Hippocampal formation (tissue), 2 donors: ENCODE data around the gene HELZ.
"Not testable (repeated sequence)": the region's sequence is repeated elsewhere in the genome, so short reads cannot be mapped to it uniquely, and the experiment has no call there.

Experiments used
- DNase-seq, 2 donors: peaks; one replicate each; lab custom pipeline; 2025; lab: John Stamatoyannopoulos, UW

Gene HELZ, protein sequence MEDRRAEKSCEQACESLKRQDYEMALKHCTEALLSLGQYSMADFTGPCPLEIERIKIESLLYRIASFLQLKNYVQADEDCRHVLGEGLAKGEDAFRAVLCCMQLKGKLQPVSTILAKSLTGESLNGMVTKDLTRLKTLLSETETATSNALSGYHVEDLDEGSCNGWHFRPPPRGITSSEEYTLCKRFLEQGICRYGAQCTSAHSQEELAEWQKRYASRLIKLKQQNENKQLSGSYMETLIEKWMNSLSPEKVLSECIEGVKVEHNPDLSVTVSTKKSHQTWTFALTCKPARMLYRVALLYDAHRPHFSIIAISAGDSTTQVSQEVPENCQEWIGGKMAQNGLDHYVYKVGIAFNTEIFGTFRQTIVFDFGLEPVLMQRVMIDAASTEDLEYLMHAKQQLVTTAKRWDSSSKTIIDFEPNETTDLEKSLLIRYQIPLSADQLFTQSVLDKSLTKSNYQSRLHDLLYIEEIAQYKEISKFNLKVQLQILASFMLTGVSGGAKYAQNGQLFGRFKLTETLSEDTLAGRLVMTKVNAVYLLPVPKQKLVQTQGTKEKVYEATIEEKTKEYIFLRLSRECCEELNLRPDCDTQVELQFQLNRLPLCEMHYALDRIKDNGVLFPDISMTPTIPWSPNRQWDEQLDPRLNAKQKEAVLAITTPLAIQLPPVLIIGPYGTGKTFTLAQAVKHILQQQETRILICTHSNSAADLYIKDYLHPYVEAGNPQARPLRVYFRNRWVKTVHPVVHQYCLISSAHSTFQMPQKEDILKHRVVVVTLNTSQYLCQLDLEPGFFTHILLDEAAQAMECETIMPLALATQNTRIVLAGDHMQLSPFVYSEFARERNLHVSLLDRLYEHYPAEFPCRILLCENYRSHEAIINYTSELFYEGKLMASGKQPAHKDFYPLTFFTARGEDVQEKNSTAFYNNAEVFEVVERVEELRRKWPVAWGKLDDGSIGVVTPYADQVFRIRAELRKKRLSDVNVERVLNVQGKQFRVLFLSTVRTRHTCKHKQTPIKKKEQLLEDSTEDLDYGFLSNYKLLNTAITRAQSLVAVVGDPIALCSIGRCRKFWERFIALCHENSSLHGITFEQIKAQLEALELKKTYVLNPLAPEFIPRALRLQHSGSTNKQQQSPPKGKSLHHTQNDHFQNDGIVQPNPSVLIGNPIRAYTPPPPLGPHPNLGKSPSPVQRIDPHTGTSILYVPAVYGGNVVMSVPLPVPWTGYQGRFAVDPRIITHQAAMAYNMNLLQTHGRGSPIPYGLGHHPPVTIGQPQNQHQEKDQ (N-terminal part only)

DNA sequence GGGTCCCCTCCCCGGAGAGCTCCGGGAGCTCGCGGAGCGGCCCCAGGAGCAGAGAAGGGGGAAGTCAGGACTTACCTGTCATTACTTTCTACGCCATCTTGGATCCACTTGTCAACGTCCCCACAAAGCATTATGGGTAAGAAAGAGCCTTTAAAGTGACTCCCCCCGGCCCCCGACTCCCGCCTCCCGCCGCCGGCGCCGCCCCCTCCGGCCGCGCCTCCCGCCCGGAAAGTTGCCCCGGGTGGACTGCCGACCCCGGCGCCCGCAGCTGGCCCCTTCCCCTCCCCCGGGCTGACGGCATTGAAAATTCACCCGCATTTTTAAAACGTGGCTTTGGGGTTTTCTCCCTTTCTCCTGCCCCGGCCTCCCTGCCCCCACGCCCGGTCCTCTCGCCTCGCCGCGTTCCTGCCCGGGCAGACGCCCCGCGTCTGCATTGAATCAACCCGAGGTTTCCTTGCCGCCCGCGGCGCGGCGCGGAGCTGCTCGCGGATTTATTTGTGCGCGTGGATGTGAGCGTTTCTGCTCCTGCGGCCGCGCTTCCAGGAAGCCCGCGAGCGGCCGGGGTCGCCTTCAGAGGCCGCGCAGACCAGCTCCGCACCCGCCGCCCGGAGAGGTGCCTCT, at the start of gene HELZ:
TSS of gene HELZ (minus strand) at position 124 of the 621 bp plus-strand sequence. CDS start 26,392 bp downstream, outside the sequence.
- DNase-seq, result peak; percentile 57 to 68

GRCh38 chr17:67293251-67294203, 48.5 kb upstream of the HELZ start:
- peak; percentile 7 to 9 for DNase-seq

GRCh38 chr17:67290711-67291291, 45.8 kb upstream of the HELZ start:
- DNase-seq, result no peak

GRCh38 chr17:67290244-67290643, 45.2 kb upstream of the HELZ start:
- no peak for DNase-seq

DNA sequence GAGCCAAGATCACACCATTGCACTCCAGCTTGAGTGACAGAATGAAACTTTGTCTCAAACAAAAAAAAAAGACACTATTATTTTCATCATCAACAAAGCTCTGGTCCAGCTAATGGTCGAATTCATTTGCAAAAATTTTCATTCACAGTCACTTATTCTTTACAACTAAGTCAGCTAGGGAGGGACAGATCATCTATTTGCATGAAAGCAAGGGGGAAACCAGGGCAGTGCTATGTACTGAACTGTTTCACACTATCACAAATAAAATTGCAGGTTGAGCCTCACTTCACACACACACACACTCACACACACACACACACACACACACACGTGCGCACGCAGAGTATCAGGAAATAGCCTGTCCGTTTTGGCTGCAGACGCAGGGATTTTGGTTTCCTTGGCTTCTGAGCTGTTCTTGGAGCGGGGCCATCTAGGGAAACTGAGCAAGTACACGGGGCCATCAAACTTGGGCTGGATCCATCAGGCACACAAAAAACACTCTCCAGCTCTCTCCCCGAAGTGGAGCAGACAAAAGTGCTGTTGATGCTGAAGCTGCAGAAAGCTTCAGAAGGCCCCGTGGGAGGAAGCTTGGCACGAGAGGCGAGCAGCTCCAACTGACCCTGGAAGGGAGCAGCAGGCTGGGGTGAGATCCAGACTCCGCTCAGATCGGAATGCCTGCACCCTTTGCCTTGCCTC, 44.3 kb upstream of the HELZ start:
- peak; percentile 29 to 49 for DNase-seq

DNA sequence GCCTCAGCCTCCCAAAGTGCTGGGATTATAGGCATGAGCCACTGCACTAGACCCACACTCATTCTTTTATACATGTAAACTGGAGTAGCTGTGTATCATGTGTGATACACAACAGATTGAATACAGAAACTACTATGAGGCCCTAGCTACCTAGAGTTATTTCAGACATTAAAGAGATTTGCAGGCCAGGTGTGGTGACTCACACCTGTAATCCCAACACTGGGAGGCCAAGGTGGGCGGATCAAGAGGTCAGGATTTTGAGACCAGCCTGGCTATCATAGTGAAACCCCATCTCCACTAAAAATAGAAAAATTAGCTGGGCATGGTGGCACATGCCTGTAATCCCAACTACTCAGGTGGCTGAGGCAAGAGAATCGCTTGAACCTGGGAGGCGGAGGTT, 41.8 kb upstream of the HELZ start:
- not testable (repeated sequence) for DNase-seq

- no peak for DNase-seq
Measured at GRCh38 chr17:67285360-67285759, 40.4 kb upstream of the HELZ start.

GRCh38 chr17:67283731-67284516, 38.9 kb upstream of the HELZ start:
- DNase-seq, result no peak

DNA sequence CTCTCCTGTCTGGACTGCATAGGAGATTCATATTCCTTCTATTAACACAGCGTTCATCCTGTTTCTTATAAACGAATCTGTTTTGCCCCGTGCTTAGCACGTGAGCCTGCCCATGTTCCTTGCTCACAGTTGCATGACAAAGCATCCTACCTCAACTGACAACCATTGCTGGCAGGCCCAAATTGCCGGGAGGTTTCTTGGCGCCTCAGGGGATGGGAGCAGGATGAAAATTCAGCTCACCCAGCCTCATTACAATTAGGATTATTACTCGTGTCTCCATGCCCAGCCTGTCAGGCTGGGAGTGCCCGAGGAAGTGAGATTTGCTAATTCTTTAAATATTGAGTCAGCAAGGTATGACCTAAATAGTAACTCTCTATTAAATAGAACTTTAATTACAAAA, 36.7 kb upstream of the HELZ start:
- no peak for DNase-seq

DNA sequence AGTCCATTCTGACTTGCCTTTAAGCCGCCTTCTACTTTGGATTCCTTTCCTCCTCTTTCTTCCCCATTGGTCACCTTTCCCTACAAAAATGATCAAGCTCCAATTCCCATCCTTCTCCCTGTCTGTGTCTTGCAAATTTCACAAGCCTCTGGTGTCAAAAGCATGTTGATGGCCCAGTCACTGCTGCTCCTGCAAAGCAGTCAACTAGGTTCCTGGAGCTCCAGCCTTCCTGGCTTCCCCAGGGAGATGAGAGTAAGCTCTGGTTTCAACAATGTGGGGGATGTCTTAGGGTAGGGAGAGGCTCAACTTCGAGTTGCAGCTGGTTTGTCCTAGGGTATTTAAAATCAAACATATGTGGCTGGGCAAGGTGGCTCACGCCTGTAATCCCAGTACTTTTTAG, 36.1 kb upstream of the HELZ start:
- no peak for DNase-seq

DNA sequence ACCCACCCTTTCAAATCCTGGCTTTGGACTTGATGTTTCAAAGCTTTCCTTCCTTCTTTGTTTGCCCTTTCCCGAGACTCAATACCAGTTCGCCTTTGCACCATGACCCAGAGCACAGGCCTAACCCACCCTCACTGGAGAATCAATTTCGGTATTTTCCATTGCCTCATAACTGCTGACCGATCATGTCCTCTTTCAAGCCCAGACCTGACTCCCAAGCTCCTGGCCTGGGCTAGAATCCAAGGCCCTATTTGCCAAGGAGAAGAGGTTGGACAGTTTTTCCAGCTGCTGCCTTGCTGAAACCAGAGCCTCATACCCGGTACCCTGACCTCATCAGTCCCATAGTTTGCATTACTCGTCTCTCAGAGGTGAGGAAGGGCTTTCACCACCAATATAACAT, 35.3 kb upstream of the HELZ start:
- no peak for DNase-seq

DNA sequence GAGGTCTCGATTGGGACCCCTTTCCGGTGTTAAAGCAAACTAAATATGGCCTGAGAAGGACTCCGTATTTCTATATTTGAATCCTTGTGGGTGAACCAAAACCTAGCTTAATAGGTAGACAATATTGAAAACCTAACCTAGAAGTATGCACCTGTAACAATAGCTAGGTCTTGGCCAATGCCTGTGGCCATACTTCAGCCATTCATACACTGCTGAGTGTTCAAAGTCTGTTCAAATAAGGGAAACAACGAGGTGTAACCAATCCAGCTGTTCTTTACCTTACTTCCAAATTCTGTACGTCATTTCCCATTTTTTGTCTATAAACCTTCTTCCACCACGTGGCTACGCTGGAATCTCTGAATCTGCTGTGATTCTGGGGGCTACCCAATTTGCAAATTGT, 34.1 kb upstream of the HELZ start:
- no peak for DNase-seq

DNA sequence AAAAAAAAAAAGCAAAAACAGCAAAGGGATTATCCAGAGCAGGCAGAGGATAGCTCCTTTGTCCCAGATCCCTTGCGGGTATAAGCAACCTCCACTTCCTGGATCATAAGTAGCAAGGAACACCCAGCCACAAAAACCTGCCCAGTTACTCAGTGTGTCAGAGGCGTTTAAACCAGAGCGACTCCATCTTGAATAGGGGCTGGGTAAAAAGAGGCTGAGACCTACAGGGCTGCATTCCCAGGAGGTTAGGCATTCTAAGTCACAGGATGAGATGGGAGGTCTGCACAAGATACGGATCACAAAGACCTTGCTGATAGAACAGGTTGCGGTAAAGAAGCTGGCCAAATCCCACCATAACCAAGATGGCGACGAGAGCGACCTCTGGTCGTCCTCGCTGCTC, 33.4 kb upstream of the HELZ start:
- DNase-seq, result no peak

DNA sequence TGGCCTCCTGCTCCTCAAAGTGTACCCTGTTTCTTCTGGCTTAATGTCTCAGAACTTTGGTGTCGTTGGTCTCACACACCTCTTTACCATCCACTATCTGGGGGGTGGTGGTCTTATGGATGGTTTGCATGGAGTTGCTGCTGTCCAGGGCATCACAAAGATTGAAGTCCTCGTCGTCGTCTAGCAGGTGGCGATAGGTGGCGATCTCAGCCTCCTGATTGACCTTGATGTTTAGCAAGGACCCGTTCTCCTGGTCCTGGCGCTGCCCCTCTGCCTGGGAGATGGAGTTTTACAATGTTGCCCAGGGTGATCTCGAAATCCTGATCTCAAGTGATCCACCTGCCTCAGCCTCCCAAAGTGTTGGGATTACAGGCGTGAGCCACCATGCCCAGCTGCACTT, 31.1 kb upstream of the HELZ start:
- DNase-seq, result no peak

GRCh38 chr17:67274466-67274865, 29.5 kb upstream of the HELZ start:
- no peak for DNase-seq

DNA sequence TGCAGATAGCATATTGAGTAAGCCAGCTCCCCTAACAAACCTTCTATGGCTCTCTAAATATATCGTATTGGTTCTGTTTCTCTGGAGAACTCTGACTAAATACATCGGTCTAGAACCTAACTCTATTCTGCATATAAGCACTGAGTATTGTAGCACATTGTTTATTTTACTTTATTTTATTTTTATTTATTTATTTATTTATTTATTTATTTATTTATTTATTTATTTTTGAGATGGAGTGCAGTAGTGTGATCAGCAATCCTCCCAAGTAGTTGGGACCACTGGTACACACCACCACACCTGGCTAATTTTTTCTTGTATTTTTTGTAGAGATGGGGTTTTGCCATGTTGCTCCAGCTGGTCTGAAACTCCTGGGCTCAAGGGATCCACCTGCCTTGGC, 28.9 kb upstream of the HELZ start:
- DNase-seq, result no peak

DNA sequence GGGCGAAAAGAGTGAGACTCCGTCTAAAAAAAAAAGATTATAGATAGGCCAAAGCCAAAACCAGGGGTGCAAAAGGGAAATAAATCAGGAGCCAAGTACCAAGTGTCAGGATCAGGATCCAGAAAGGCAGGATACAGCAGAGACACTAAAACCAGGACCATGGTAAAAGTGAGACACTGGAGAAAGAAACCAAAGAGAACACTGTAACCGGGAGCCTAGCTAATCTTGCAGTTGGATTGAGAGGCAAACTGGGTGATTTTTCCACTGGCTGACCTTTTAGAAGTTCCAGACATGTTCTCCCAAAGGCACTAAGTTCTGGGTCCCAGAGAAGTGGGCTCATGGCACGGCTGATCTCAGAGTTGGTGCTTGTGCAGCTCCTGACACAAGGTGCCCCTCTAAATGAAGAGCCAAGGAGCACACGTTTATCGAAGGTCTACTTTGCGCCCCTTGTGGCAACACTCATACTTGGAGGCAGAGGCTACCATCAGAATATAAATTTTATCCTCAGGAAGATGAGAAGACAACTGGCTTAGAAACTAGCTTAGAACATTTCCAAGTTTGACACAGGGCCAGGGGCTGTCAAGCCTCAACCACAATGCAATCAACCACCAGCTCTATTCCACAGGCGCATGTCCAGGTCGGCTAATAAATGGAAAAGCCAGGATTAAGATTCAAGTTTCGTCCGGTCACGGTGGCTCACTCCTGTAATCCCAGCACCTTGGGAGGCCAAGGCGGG, 27.5 kb upstream of the HELZ start:
- DNase-seq, result no peak

DNA sequence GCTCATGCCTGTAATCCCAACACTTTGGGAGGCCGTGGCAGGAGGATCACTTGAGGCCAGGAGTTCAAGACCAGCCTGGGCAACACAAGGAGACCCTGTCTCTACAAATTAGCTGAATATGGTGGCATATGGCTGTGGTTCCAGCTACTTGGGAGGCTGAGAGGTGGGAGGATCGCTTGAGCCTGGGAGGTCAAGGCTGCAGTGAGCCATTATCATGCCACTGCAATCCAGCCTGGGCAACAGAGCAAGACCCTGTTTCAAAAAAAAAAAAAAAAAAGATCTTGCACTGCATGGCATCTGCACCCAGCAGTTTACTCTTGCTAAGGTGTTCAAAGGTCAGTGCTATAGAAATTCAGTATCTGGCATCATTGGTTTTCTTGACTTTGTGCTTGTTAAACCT, 26.2 kb upstream of the HELZ start:
- DNase-seq, result not testable (repeated sequence)
